Measurements from ENCODE around the gene CD53.

Gene CD53

GRCh38 chr1:110888049-110888448 is 15.1 kb downstream of the CD53 start:
- no peak for TF ChIP-seq CTCF (IDR thresholded peaks at IDR 0.05; ENCODE audit: insufficient read depth, low read depth, low read length, missing control alignments)
- H3K4me3 ChIP-seq (ENCODE audit: low read depth, low read length): no peak overlapping the region
- no peak for DNase-seq (ENCODE audit: low read depth)

- TF ChIP-seq CTCF (IDR thresholded peaks at IDR 0.05; ENCODE audit: insufficient read depth, low read depth, low read length, missing control alignments): no peak
- no peak overlapping the region for H3K4me3 ChIP-seq (ENCODE audit: low read depth, low read length)
- DNase-seq (ENCODE audit: low read depth): no peak
These were observed 15.7 kb downstream of the CD53 start for GRCh38 chr1:110888641-110889040.

GRCh38 chr1:110890474-110891196 is 17.7 kb downstream of the CD53 start:
- H3K4me3 ChIP-seq (ENCODE audit: low read depth, low read length): no peak overlapping the region
- DNase-seq (ENCODE audit: low read depth): no peak
- TF ChIP-seq CTCF (IDR thresholded peaks at IDR 0.05; ENCODE audit: insufficient read depth, low read depth, low read length, missing control alignments): no peak

- H3K4me3 ChIP-seq (ENCODE audit: low read depth, low read length): no peak overlapping the region
- no peak for TF ChIP-seq CTCF (IDR thresholded peaks at IDR 0.05; ENCODE audit: insufficient read depth, low read depth, low read length, missing control alignments)
- DNase-seq (ENCODE audit: low read depth): no peak
These were observed 21.1 kb downstream of the CD53 start for GRCh38 chr1:110893908-110894490.

- no peak for DNase-seq (ENCODE audit: low read depth)
- no peak overlapping the region for H3K4me3 ChIP-seq (ENCODE audit: low read depth, low read length)
- TF ChIP-seq CTCF (IDR thresholded peaks at IDR 0.05; ENCODE audit: insufficient read depth, low read depth, low read length, missing control alignments): no peak
These were observed 23.1 kb downstream of the CD53 start for GRCh38 chr1:110896090-110896489.

GRCh38 chr1:110897681-110898080 is 24.7 kb downstream of the CD53 start:
- H3K4me3 ChIP-seq (ENCODE audit: low read depth, low read length): no peak overlapping the region
- no peak for TF ChIP-seq CTCF (IDR thresholded peaks at IDR 0.05; ENCODE audit: insufficient read depth, low read depth, low read length, missing control alignments)
- DNase-seq (ENCODE audit: low read depth): no peak

Data from GM12865 (cell line).